AG09309 (cell line): ENCODE results near the gene PAFAH1B2.
"Not testable (repeated sequence)": the region's sequence is repeated elsewhere in the genome, so short reads cannot be mapped to it uniquely, and the experiment has no call there.

Experiments
- DNase-seq: peaks from one replicate; pipeline ENCODE4 v3.0.0-alpha.2; 2010; ENCODE audit warnings: low read depth
- H3K4me3 ChIP-seq: 2 replicates; pipeline ENCODE4 v1.5.1; 2011; ENCODE audit warnings: mild to moderate bottlenecking, low read depth, low read length, moderate library complexity; ENCODE audit not compliant: control insufficient read depth
- CTCF ChIP-seq: IDR thresholded peaks from 2 replicates; pipeline ENCODE4 v1.5.1; 2011; ENCODE audit warnings: mild to moderate bottlenecking, low read depth, low read length, inconsistent platforms; ENCODE audit not compliant: insufficient read depth, control insufficient read depth; ENCODE audit errors: missing control alignments

Gene PAFAH1B2

GRCh38 chr11:117202386-117203068, 58.4 kb downstream of the PAFAH1B2 start:
- H3K4me3 ChIP-seq = peak overlapping the region; percentile 63
- no peak for TF ChIP-seq CTCF
- DNase-seq = no peak

GRCh38 chr11:117203069-117203407, 59.0 kb downstream of the PAFAH1B2 start:
- no peak overlapping the region for H3K4me3 ChIP-seq
- no peak for TF ChIP-seq CTCF
- DNase-seq = no peak

- TF ChIP-seq CTCF = no peak
- H3K4me3 ChIP-seq = no peak overlapping the region
- no peak for DNase-seq
Observed at GRCh38 chr11:117204283-117205080, 60.4 kb downstream of the PAFAH1B2 start.

- DNase-seq = no peak
- TF ChIP-seq CTCF = no peak
Observed at GRCh38 chr11:117205211-117205818, 61.2 kb downstream of the PAFAH1B2 start.

GRCh38 chr11:117206111-117206510, 62.0 kb downstream of the PAFAH1B2 start:
- not testable (repeated sequence) for DNase-seq, H3K4me3 ChIP-seq

More at GRCh38 chr11:117205211-117205818, 61.2 kb downstream of the PAFAH1B2 start:
- H3K4me3 ChIP-seq = no peak overlapping the region

- not testable (repeated sequence) for DNase-seq, H3K4me3 ChIP-seq
Observed at GRCh38 chr11:117206859-117207258, 62.8 kb downstream of the PAFAH1B2 start.

GRCh38 chr11:117207481-117207880, 63.4 kb downstream of the PAFAH1B2 start:
- H3K4me3 ChIP-seq = not testable (repeated sequence)

GRCh38 chr11:117208710-117209109, 64.6 kb downstream of the PAFAH1B2 start:
- peak; percentile 13 for TF ChIP-seq CTCF

More at GRCh38 chr11:117207481-117207880, 63.4 kb downstream of the PAFAH1B2 start:
- DNase-seq = not testable (repeated sequence)

GRCh38 chr11:117209351-117210125, 65.5 kb downstream of the PAFAH1B2 start:
- DNase-seq = not testable (repeated sequence)

More at GRCh38 chr11:117208710-117209109, 64.6 kb downstream of the PAFAH1B2 start:
- H3K4me3 ChIP-seq, DNase-seq: not testable (repeated sequence)

More at GRCh38 chr11:117209351-117210125, 65.5 kb downstream of the PAFAH1B2 start:
- not testable (repeated sequence) for H3K4me3 ChIP-seq
